Kidney (tissue), 14 donors: ENCODE results near the gene IQUB. TPM values are rescaled to one million over a fixed set of nuclear protein-coding genes. Genes with fewer than 3 reads are reported as not detected.

Source experiments
- DNase-seq, 5 donors: peaks; one replicate each; pipeline ENCODE4 v3.0.0-alpha.2; 2013 to 2020
- FAIRE-seq: peaks from 2 replicates; lab custom pipeline; 2012; peaks lifted over from hg19 to GRCh38; lab: Jason Lieb, UNC
- H3K27ac ChIP-seq, 2 donors: one replicate each; pipeline ENCODE4 v1.7.0; 2013; ENCODE audit warnings: low read depth in 2 of 2, low read length in 2 of 2, inconsistent platforms in 1 of 2
- H3K27me3 ChIP-seq: one replicate; pipeline ENCODE4 v1.7.1; 2013; ENCODE audit warnings: low read length, inconsistent platforms; ENCODE audit not compliant: control insufficient read depth, insufficient read depth
- H3K36me3 ChIP-seq, 3 donors: one replicate each; pipeline versions ENCODE4 v1.7.0 to v1.7.1; 2013; ENCODE audit warnings: low read length in 3 of 3, control low read depth in 1 of 3, inconsistent platforms in 1 of 3; ENCODE audit not compliant: insufficient read depth in 3 of 3, control insufficient read depth in 2 of 3
- H3K4me1 ChIP-seq, 3 donors: one replicate each; pipeline versions ENCODE4 v1.7.0 to v1.7.1; 2013; ENCODE audit warnings: low read length in 3 of 3, inconsistent platforms in 1 of 3, low read depth in 1 of 3; ENCODE audit not compliant: control insufficient read depth in 2 of 3, insufficient read depth in 2 of 3
- H3K4me3 ChIP-seq, 3 donors: one replicate each; pipeline versions ENCODE4 v1.7.0 to v1.8.1; 2013; ENCODE audit warnings: low read length in 3 of 3, control low read depth in 1 of 3, inconsistent platforms in 1 of 3
- H3K9ac ChIP-seq, 3 donors: one replicate each; pipeline versions ENCODE4 v1.7.0 to v1.7.1; 2013; ENCODE audit warnings: low read length in 3 of 3, control low read depth in 1 of 3, inconsistent platforms in 1 of 3
- H3K9me3 ChIP-seq, 3 donors: one replicate each; pipeline versions ENCODE4 v1.7.0 to v1.7.1; 2013; ENCODE audit warnings: low read length in 3 of 3, control low read depth in 1 of 3, inconsistent platforms in 1 of 3; ENCODE audit not compliant: control insufficient read depth in 2 of 3, insufficient read depth in 1 of 3
- intact Hi-C: fragments of 100-400 bp; cut with DNase I; formaldehyde crosslinking; loops from one replicate; pipeline ENCODE4 v1.11.1; 2022
- polyA plus RNA-seq: library from polyadenylated mRNA; stranded (reverse); fragments of 350-450 nt; fragmentation: Illumina TruSeq; extraction: RNeasy Lipid Tissue Mini Kit (QIAGEN cat#74804); gene quantifications from one replicate; pipeline ENCODE4 v1.2.3, GENCODE V29; 2014; ENCODE audit warnings: low read depth, low replicate concordance; ENCODE audit not compliant: insufficient read depth
- total RNA-seq: library from RNA; stranded (reverse); fragmentation: NEBNext Ultra II Directional; extraction: Animal tissue kit (Norgen Biotek cat#: 25700); gene quantifications from one replicate; pipeline ENCODE4 v1.2.1, GENCODE V29; 2021
- TF ChIP-seq, protein P1 (sequence below): IDR thresholded peaks from 3 replicates; pipeline ENCODE4 v1.5.1; 2012; ENCODE audit warnings: mild to moderate bottlenecking, moderate library complexity, borderline replicate concordance; ENCODE audit not compliant: insufficient read depth; ENCODE audit errors: extremely low read depth
- donor health status: control.
- donor health status: control.
- donor health status: control.
- donor health status: control.
- donor health status: control.
- donor health status: DM: yes; HTN: yes; CAD: no.
- donor health status: Normal renal cell carcinoma (clear cell type).

Gene IQUB
- total and polyA plus RNA-seq, 2 donors from 2014 or later: 1.8 to 6.9 TPM

- Histone ChIP-seq H3K9me3 (no peaks in the 10 kb centered on the region), H3K4me1 (no peaks in the 10 kb centered on the region), H3K4me3 (peak overlapping the region in 1 of 3 donors; percentile 24), H3K27me3 (no peaks in the 10 kb centered on the region), H3K27ac (no peak overlapping the region), H3K9ac (no peak overlapping the region), H3K36me3 (no peaks in the 10 kb centered on the region)
- TF ChIP-seq, protein P1, sequence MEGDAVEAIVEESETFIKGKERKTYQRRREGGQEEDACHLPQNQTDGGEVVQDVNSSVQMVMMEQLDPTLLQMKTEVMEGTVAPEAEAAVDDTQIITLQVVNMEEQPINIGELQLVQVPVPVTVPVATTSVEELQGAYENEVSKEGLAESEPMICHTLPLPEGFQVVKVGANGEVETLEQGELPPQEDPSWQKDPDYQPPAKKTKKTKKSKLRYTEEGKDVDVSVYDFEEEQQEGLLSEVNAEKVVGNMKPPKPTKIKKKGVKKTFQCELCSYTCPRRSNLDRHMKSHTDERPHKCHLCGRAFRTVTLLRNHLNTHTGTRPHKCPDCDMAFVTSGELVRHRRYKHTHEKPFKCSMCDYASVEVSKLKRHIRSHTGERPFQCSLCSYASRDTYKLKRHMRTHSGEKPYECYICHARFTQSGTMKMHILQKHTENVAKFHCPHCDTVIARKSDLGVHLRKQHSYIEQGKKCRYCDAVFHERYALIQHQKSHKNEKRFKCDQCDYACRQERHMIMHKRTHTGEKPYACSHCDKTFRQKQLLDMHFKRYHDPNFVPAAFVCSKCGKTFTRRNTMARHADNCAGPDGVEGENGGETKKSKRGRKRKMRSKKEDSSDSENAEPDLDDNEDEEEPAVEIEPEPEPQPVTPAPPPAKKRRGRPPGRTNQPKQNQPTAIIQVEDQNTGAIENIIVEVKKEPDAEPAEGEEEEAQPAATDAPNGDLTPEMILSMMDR: peak; percentile 65
- FAIRE-seq (no peak), DNase-seq (peak in 3 of 5 donors; percentile 27 to 71 (median 64))
- intact Hi-C loops: no loop called here
These were observed 46.2 kb upstream of the IQUB start for GRCh38 chr7:123580406-123581161.

DNA sequence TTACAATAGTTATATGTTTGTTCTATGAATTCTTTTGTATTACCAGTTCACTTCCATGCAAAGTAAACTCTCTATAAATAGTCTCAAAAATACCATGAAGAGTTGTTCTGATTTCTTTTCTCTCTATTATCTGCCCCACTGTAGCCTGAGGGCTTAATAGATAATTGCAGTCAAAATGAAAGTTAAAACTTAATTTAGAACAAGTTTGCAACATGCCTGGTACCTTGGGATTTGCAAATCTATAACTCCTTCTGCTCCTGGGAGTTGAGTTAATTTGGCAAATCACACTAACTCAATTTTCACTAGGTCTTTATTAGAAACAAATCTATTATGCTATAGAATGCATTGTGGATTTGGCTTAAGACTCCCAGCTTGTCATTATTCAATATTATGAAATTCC is 45.0 kb upstream of the IQUB start:
- no peak for DNase-seq
- Histone ChIP-seq H3K4me1 (no peaks in the 10 kb centered on the region), H3K27me3 (no peaks in the 10 kb centered on the region), H3K9ac (no peak overlapping the region), H3K4me3 (no peak overlapping the region), H3K36me3 (no peaks in the 10 kb centered on the region), H3K9me3 (no peaks in the 10 kb centered on the region), H3K27ac (no peak overlapping the region)
- FAIRE-seq: no peak
- TF ChIP-seq, protein P1: no peak
- intact Hi-C loops: no loop called here

DNA sequence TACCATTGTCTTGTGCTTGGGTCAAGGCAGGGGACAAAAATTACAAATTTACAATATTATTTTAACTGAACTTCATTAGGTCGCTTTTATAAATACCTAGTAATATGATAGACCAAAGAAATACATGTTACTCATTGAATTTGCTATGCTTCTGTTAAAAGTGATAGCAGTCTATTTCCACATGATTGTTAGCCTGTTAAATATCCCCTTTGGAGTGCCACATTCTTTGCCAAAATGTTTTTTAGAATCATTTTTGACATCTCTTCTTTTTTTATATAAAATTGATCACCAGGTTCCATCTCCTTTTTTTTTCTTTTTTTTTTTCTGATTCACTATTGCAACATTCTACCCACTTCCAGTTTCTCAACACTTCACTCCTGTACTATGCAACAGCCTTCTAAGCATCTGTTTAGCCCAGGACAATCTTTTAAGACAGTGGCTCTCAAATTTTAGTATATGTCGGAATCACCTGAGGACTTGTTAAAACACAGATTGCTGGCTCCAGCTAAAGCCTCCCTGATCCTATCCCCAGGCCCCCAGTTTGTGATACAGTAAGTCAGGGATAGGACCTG is 39.6 kb upstream of the IQUB start:
- Histone ChIP-seq H3K4me1 (no peaks in the 10 kb centered on the region), H3K27ac (no peak overlapping the region), H3K36me3 (no peaks in the 10 kb centered on the region), H3K27me3 (no peaks in the 10 kb centered on the region), H3K9me3 (no peaks in the 10 kb centered on the region), H3K9ac (no peak overlapping the region), H3K4me3 (no peak overlapping the region)
- intact Hi-C loops: no loop called here
- DNase-seq: no peak
- FAIRE-seq: no peak
- TF ChIP-seq, protein P1: no peak
